NCI-H1105 treated with DMSO at 0.1 percent for 48 hours (cell line): ENCODE data around the gene RHO.

Experiments used
- DNase-seq: peaks from one replicate; lab custom pipeline; 2025; lab: John Stamatoyannopoulos, UW

Gene RHO

GRCh38 chr3:129559565-129560079 is 31.2 kb downstream of the RHO start:
- DNase-seq, result no peak

GRCh38 chr3:129560269-129560787 is 31.9 kb downstream of the RHO start:
- DNase-seq, result no peak

GRCh38 chr3:129560911-129561594 is 32.6 kb downstream of the RHO start:
- no peak for DNase-seq

GRCh38 chr3:129561619-129562248 is 33.3 kb downstream of the RHO start:
- no peak for DNase-seq

GRCh38 chr3:129562803-129563202 is 34.4 kb downstream of the RHO start:
- no peak for DNase-seq

- no peak for DNase-seq
Measured at GRCh38 chr3:129563332-129563731, 34.9 kb downstream of the RHO start.

GRCh38 chr3:129563850-129564535 is 35.6 kb downstream of the RHO start:
- DNase-seq, result no peak

GRCh38 chr3:129564981-129565644 is 36.7 kb downstream of the RHO start:
- no peak for DNase-seq

GRCh38 chr3:129565902-129566301 is 37.5 kb downstream of the RHO start:
- no peak for DNase-seq

- no peak for DNase-seq
Measured at GRCh38 chr3:129567176-129567705, 38.8 kb downstream of the RHO start.

GRCh38 chr3:129567939-129568338 is 39.5 kb downstream of the RHO start:
- DNase-seq, result no peak

- DNase-seq, result no peak
Measured at GRCh38 chr3:129569856-129570255, 41.4 kb downstream of the RHO start.

- no peak for DNase-seq
Measured at GRCh38 chr3:129571605-129572547, 43.4 kb downstream of the RHO start.

GRCh38 chr3:129572603-129573002 is 44.2 kb downstream of the RHO start:
- DNase-seq, result no peak

GRCh38 chr3:129573493-129573892 is 45.1 kb downstream of the RHO start:
- no peak for DNase-seq

- no peak for DNase-seq
Measured at GRCh38 chr3:129574206-129574605, 45.8 kb downstream of the RHO start.

GRCh38 chr3:129575233-129575996 is 47.0 kb downstream of the RHO start:
- DNase-seq, result no peak

- DNase-seq, result no peak
Measured at GRCh38 chr3:129575997-129576384, 47.6 kb downstream of the RHO start.

GRCh38 chr3:129576514-129577352 is 48.3 kb downstream of the RHO start:
- no peak for DNase-seq
